NCI-H128 (cell line): ENCODE measurements around the gene SIGLEC11.
"Not testable (repeated sequence)": the region's sequence is repeated elsewhere in the genome, so short reads cannot be mapped to it uniquely, and the experiment has no call there.

Source experiments
- DNase-seq: peaks from one replicate; lab custom pipeline; 2025; ENCODE audit not compliant: unreplicated experiment; lab: John Stamatoyannopoulos, UW

Gene SIGLEC11

DNA sequence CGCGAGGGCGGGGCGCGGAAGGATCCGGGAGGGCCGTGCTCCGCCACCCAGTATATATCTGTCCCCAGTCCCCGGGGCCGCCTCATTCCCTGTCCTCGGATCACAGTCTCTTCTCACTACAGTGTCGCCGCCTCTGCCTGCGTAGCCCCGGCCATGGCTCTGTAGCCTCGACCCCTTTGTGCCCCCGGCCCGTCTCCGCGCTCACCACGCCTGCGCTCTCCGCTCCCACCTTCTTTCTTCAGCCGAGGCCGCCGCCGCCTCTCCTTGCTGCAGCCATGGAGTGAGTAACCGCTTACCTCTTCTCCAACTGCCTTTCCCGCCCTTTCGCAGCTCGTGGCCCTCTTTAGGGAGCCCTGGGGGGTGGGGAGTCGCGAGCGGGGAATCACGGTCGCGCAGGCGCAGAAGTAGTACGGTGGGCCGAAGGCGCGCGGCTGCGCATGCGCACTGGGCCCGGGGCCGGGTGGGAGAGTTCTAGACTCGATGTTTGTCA lies 31.8 kb downstream of the SIGLEC11 start, which contains the start of the genes ATF5 and NUP62:
TSS of gene ATF5 (plus strand) at position 85 of the 490 bp plus-strand sequence. CDS start 1,646 bp downstream, outside the sequence.
TSS of gene NUP62 (minus strand) at position 384 of the 490 bp plus-strand sequence. CDS start 19,697 bp downstream, outside the sequence.
- DNase-seq = peak; percentile 67

DNA sequence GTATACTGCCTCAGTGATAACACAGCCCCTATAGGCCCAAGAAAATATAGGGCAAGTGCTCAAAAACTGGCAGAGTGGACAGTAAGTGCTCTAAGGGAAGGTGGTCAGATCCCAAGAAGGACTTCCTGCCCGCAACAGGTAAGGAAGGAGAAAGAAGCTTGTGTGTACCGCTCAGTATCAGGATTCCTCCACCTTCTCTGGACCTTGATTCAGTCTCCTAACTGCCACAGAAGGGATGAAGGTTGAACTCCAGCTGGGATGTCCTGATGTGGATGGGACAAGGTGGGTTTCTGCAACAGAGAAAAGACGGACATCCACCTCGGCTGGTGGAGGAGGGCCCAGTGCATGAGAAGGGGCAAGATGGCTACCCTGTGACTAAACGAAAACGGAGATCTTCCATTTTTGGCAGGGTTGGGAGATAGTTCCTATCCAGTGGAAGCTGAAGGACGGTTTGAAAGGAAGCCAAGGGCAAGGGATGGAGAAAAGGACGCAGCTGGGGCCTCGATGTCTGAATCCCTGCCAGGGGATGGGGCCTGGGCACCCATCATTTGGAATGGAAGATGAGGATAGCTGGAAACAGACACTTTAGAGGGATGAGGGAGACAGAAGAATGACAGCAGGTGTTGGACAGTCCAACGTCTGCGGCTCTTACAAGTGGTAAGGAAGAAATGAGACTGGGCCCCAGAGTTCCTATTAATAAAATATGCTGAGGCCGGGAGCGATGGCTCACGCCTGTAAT lies 33.3 kb downstream of the SIGLEC11 start:
- no peak for DNase-seq

DNA sequence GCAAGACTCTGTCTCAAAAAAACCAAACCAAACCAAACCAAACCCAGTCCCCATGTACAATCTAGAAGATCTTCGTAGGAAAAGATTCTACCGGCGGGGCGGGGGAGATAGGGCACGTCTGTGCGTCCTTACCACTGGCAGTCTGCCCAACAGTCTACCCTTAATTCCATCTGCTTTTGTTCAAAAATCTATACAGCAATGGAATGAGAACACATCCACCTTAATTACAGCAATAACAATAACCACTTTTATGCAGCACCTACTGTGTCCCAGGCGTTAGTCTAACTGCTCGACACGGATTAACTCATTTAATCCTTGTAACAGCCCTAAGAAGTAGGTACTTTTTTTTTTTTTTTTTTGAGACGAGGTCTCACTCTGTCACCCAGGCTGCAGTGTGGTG lies 34.5 kb downstream of the SIGLEC11 start:
- DNase-seq = no peak

DNA sequence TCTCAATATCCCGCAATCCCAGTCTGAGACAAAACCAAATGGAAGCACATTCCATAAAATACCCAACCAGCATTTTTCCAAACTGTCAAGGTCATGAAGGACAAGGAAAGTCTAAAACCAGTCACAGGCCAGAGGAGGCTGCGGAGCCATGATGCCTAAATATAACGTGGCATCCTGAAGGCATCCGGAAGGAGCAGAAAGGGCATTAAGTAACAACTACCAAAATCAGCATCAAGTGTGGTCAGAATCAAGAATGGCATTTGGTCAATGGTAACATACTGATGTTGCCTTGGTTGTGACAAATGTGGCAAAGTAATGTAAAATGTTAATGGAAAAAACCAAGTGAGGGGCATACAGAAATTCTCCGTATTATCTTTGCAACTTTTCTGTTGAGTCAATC lies 35.5 kb downstream of the SIGLEC11 start:
- DNase-seq = no peak

DNA sequence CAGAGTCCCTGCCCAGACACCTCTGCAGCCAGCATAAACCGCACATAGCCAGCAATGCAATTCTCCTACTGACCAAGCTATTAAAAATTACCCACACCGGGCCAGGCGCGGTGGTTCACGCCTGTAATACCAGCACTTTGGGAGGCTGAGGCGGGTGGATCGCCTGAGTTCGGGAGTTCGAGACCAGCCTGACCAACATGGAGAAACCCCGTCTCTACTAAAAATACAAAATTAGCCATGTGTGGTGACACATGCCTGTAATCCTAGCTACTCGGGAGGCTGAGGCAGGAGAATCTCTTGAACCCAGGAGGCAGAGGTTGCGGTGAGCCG lies 36.1 kb downstream of the SIGLEC11 start:
- not testable (repeated sequence) for DNase-seq

DNA sequence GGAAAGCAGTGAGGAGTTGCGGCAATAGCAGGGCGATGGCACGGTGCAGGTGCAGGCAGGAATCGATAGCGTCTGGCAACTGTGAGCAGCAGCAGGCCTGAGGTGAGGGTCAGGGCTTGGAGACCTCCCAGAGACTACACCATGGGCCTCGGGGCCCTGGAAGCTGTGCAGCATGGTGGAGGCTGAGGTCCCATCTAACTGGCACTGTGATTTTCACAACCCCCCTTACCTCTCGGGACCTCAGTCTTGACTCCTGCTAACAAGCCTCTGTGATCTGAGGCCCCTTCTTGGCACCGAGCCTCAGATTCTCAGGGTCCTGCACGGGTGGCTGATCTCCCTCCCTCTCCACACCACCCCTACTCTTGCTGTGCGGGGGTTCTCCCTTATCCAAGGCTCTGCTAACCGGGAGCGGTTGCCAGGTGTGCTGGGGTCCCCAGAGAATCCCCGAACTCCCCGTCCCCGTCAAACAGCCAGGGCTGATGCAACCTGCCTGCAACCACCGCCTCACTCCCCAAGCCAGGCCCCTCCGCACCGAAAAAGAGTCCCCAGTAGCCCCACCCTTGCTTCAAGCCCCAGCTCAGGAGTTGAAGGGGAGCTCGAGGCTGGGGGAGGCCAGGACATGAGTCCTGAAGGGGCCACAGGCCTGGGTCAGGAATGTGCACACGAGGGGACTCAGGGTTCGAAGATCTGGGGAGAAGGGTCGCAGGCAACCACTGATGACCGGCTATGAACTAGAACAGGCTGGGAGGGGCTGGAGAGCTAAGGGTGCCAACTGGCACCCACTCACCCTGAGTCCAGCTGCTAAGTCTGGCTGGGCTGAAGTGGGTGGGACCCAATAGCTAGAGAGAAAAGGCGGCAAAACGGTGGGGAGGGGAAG lies 36.7 kb downstream of the SIGLEC11 start:
- DNase-seq = no peak

DNA sequence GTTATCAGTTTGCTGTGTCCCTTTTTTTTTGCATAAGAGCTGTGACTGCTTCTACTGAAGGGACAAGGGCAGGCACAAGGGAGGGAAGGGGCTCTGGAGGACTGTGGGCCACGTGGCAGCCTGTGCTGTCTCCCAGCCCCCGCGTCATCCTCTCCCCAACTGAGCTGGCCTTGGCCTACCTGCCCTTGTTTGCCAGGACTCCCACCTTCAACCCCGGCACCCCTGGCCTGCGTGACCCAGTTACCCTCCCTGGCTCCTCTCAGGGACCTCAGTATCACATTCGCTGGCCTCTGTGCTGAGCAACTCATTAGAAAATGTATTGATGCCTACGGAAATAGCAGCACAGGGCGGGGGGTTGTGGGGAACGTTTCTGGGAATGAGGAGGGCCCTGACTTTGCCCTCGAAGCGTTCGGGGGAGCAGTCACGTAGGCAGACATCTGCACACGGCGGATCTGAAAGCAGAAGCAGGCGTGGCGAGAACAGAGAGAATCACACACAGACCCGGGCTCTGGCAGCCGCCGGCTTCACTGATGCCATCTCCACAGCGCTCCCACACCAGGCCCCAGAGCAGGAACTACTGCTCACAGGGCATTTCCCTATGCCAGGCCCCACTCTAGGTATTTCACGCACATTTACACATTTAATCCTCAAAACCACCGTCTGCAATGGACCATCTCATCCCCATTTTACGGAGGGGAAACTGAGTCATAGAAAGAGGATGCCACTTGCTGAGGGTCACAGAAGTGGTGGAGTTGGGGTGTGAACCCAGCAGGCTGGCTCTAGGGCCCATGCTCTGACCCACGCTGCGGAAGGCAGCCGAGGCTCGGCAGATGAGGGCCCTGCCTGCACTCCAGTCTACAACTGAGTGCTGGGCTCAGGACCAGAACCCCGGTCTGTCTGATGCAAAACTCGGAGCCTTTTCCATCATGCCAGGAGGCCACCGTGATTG lies 37.6 kb downstream of the SIGLEC11 start:
- DNase-seq = no peak

DNA sequence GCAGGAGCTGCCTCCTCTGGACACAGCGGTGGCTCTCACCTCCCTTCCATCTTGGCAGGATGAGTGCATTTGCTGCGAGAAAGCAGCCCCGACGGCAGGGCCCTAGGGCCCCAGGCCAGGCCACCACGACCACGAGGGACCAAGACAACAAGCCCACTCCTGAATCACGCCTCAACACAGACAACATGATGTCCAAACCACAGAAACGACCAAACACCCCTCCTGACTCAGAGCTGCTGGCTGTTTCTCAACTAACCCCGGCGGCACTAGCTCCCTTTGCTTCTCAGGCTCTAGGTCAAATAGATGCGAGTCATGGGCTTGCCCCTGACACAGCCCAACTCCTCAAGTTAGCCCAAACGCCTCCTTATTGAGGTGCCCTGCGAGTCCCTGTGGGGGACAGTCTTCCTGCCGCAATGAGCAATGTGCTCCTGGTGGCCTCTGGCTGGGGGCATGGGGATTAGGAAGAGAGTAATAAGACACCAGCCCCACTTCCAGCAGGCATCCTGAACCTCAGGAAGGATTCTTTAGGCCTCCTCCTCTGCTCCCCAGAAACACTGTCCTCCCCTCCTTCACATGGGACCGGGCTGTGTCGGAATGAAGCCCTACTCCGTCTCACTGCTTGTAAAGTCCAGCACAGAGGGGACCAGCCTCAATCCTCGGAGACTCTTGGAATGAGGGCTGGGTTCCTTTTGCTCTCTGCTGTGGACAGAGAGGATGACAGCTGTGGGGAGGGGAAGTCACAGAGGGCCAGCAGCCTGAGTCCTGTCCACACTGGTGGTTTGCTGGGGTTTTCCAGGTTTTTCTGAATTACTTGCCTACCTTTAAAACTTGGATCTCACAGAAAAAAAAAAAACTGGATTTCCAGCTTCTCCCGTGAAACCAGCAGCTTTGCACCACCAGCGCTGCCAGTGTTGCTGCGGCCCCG lies 38.8 kb downstream of the SIGLEC11 start:
- no peak for DNase-seq

DNA sequence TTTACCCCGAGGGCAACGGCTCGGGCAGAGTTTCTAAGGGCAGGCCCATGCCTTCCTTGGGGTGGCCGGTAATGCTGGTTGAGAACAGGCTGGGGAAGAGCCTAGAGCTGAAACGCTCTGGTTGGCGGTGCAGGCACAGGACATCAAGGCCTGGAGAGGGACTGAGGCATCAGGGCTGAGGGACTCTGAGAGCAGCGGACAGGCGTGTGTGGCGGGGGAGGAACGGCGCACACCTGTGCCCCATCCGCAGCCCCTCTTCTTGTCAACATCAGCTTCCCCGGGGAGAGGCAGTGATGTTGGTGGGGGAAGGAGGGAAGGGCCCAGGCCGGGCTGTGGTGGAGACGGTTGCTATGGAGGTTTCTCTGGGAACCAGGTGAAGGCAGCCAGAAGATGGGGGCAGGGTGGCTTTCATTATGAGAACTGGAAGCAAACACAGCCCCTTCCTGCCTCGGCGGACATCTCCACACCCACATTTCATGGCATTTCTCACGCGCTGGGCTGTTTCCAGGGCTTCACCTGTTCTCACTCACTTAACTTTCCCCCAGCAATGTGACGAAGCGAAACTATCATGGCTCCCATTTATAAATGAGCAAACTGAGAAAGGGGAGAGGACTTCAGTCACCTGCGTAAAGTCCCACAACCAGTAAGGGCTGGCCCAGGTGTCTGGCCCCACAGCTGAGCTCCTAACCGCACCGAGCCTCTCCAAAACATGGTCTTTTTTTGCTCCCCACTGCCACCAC lies 40.2 kb downstream of the SIGLEC11 start:
- peak; percentile 57 for DNase-seq

DNA sequence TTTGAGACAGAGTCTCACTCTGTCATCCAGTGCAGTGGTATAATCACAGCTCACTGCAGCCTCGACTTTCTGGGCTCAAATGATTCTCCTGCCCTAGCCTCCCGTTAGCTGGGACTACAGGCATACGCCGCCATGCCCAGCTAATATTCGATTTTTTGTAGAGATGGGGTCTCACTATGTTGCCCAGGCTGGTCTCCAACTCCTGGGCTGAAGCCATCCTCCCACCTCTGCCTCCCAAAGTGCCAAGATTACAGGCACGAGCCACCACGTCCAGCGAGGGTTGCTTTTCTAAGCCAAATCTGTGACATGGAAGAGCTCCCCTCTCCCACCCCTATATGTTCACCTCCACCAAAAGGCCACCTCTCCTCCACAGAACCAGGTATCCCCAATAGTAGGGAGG lies 42.9 kb downstream of the SIGLEC11 start:
- DNase-seq = no peak

DNA sequence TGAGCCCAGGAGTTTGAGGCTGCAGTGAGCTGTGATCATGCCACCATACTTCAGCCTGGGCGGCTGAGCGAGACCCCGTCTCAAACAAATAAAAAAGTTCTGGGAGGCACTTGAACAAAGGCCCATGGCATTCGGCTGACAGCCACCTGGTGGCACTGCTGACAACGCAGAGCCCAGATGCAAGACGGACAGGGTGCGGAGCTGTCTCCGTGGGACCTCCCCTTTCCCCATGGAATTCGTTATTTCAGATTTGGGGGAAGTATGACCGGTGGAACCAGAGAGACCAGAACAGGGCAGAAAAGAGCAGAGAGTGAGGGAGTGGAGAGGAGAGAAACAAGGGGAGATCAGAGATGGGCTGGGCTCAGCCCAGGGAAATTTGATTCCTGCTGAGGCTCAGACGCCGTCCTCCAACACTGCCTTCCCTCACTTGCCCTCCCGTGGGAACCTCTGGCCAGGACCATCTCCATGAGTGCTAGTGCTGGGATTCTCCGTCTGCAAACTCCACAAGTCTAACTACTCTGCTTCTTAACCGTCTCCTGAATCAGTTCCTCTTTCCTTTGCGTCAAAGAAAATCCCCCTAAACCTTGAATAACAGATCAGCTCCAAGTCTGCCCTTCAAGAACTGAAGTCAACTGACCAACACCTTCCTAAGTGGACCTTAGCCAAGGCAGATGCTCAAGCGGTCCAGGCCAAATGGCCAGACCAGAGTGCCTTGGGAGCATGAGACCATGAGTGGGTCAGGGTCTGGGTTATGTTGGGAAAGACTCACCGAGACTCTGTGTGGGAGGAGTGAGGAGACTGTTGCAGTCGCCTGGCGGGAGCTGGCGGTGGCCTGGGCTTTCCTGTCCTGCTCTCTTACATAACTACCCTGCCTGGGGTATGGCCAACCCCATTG lies 43.9 kb downstream of the SIGLEC11 start:
- DNase-seq = no peak

DNA sequence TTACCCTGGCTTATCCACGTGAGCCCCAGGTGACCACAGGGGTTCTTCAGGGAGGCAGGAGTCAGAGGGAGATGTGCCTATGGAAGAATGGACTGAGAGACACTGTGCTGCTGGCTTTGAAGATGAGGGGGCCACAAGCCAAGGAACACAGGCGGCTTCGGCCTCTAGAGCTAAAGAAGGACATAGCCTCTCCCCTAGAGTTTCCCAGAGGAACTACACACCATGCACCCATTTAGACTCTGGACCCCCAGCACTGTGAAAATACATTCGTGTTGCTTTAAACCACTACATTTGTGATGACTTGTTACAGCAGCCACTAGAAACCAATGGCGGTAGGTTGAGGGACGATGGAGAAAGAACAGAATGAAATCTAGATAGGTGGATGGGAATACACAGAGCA lies 45.7 kb downstream of the SIGLEC11 start:
- DNase-seq = no peak

DNA sequence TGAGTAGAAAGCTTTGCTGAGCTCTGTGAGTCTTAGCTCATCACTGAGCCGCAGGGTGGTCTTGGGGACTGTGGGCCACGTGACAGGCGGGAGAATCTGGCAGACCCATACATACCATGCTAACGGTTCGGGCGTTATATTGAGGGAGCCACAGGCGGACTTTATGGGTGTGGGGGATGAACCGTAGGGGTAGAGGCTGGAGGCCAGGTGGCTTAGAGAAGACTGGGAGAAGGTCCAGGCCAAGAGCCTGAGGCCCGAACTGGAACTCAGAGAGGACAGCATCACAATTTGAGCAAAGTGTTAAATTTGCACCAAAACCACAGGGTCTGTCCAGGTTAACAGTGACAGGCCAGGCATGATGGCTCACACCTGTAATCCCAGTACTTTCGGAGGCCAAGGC lies 47.3 kb downstream of the SIGLEC11 start:
- no peak for DNase-seq

DNA sequence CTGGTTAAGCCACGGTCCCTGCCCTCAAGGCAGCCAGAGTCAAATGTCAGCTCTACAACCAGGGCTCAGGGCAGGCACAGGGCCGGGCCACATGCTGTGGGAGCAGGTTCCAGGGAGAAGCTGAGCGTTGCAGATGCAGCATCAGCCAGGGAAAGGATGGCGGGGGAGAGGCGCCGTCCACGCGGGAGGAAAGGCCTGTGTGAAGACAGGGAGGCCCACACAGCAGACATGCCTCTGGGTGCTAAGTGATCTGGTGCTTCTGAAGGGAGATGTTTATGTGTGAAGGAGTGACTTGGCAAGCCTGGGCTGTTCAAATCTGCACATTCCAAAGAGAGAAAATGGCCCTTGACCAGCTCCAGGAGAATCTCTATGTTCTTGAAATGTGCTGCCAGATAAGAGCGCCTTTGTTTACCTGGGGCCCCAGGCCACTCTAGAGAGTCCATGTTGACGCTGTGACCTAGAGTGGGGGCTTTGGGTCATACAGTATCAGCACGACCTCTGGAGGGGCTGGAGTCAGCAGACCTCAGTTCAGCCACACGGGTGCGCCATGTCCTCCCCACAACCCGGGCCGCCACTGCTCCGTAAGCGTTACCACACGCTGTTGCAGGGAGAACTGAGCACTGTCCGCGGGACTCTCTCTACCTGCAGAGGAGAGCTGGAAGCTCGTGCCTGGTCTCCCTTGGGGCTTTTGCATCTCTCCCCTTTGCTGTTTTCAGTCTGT lies 47.8 kb downstream of the SIGLEC11 start:
- DNase-seq = no peak

DNA sequence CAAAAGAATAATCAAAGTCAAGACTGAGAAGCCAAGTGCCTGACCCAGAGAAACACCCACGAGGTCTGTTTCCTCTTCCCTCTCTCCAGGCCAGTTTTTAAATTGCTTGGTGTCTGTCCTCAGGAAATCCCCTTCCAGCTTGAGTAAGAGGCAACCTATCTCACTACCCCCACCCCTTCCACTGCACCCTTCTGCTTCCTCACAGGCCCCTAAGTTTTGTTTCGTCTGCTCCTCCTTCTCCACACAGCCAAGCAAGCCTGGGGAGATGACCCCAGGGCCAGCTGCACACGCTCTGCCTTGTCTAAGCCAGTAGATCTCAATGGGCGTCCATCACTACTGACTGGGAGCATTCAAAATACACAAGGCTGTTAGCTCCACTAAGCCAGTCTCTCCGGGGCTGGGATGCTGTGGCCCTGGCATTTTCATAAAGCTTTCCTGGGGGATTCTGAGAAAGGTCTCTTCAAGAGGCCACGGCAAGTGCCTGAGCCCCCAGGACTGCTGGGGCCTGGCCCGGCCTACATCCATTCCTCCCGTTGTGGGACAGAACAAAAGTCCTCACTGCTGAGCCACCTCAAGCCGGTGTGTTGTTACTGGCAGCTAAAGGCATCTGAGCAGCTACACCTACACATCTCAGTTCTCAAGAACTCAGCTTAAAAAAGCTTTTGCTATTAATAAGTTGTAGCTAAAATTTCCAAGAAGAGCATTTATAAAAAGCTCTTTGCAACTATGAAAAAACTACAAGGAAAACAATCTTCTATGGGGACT lies 49.4 kb downstream of the SIGLEC11 start:
- no peak for DNase-seq

DNA sequence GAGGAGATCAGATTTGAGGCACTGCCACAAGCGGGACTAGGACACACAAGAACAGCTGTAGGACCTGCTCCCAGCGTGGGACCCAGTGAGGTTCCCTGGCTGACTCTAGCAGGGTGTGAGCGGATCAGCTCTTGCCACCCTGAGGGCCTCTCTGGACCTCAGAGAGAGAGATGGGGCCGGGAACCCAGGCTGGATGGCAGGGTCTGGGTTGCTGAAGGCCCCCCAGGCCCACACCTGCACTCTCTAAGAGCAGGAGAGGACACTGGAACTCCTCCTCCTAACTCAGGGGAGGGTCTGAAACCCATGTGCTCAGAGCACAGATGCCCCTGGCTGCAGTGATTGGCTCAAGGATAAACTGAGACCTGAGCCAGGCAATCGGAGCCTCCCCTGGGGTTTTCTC lies 50.8 kb downstream of the SIGLEC11 start:
- no peak for DNase-seq
